ENCODE data around the gene MAP3K14.

The MAP3K14 gene

GRCh38 chr17:45232514-45233422, 84.1 kb downstream of the MAP3K14 start:
- in situ Hi-C loops (cut with HindIII; ENCODE audit: low pct_ligation_motif_present, low pct_unique_long_range_greater_than_20kb, low sequenced_read_pairs): no loop called here
- no peak for DNase-seq

GRCh38 chr17:45231481-45232116, 85.2 kb downstream of the MAP3K14 start:
- in situ Hi-C loops (cut with HindIII; ENCODE audit: low pct_ligation_motif_present, low pct_unique_long_range_greater_than_20kb, low sequenced_read_pairs): no loop called here
- DNase-seq: peak; percentile 54

GRCh38 chr17:45230787-45231480, 85.9 kb downstream of the MAP3K14 start:
- in situ Hi-C loops (cut with HindIII; ENCODE audit: low pct_ligation_motif_present, low pct_unique_long_range_greater_than_20kb, low sequenced_read_pairs): no loop called here

GRCh38 chr17:45230410-45230786, 86.4 kb downstream of the MAP3K14 start:
- in situ Hi-C loops (cut with HindIII; ENCODE audit: low pct_ligation_motif_present, low pct_unique_long_range_greater_than_20kb, low sequenced_read_pairs): no loop called here
- DNase-seq: no peak

More at GRCh38 chr17:45230787-45231480, 85.9 kb downstream of the MAP3K14 start:
- DNase-seq: no peak

GRCh38 chr17:45229681-45230409, 87.0 kb downstream of the MAP3K14 start:
- in situ Hi-C loops (cut with HindIII; ENCODE audit: low pct_ligation_motif_present, low pct_unique_long_range_greater_than_20kb, low sequenced_read_pairs): no loop called here
- no peak for DNase-seq

- in situ Hi-C loops (cut with HindIII; ENCODE audit: low pct_ligation_motif_present, low pct_unique_long_range_greater_than_20kb, low sequenced_read_pairs): no loop called here
- DNase-seq: no peak
Measured at GRCh38 chr17:45228763-45229539, 87.9 kb downstream of the MAP3K14 start.

GRCh38 chr17:45227926-45228762, 88.7 kb downstream of the MAP3K14 start:
- in situ Hi-C loops (cut with HindIII; ENCODE audit: low pct_ligation_motif_present, low pct_unique_long_range_greater_than_20kb, low sequenced_read_pairs): no loop called here
- DNase-seq: no peak

GRCh38 chr17:45227101-45227925, 89.5 kb downstream of the MAP3K14 start:
- in situ Hi-C loops (cut with HindIII; ENCODE audit: low pct_ligation_motif_present, low pct_unique_long_range_greater_than_20kb, low sequenced_read_pairs): no loop called here
- peak; percentile 69 for DNase-seq

GRCh38 chr17:45226576-45226975, 90.2 kb downstream of the MAP3K14 start:
- in situ Hi-C loops (cut with HindIII; ENCODE audit: low pct_ligation_motif_present, low pct_unique_long_range_greater_than_20kb, low sequenced_read_pairs): no loop called here

GRCh38 chr17:45225964-45226530, 90.8 kb downstream of the MAP3K14 start:
- peak; percentile 36 for DNase-seq
- in situ Hi-C loops (cut with HindIII; ENCODE audit: low pct_ligation_motif_present, low pct_unique_long_range_greater_than_20kb, low sequenced_read_pairs): no loop called here

More at GRCh38 chr17:45226576-45226975, 90.2 kb downstream of the MAP3K14 start:
- DNase-seq: no peak

- DNase-seq: peak; percentile 74
- in situ Hi-C loops (cut with HindIII; ENCODE audit: low pct_ligation_motif_present, low pct_unique_long_range_greater_than_20kb, low sequenced_read_pairs): no loop called here
Measured at GRCh38 chr17:45225051-45225700, 91.6 kb downstream of the MAP3K14 start.

- DNase-seq: no peak
- in situ Hi-C loops (cut with HindIII; ENCODE audit: low pct_ligation_motif_present, low pct_unique_long_range_greater_than_20kb, low sequenced_read_pairs): no loop called here
Measured at GRCh38 chr17:45224671-45225050, 92.2 kb downstream of the MAP3K14 start.

- in situ Hi-C loops (cut with HindIII; ENCODE audit: low pct_ligation_motif_present, low pct_unique_long_range_greater_than_20kb, low sequenced_read_pairs): no loop called here
- no peak for DNase-seq
Measured at GRCh38 chr17:45223539-45224528, 93.0 kb downstream of the MAP3K14 start.

- no peak for DNase-seq
- in situ Hi-C loops (cut with HindIII; ENCODE audit: low pct_ligation_motif_present, low pct_unique_long_range_greater_than_20kb, low sequenced_read_pairs): no loop called here
Measured at GRCh38 chr17:45222996-45223538, 93.8 kb downstream of the MAP3K14 start.
